HG03521 (cell line): ENCODE data around the gene NKAIN2.
"Not testable (repeated sequence)": the region's sequence is repeated elsewhere in the genome, so short reads cannot be mapped to it uniquely, and the experiment has no call there.

Source experiments
- ATAC-seq: cut with Tn5 transposase; IDR thresholded peaks from one replicate; pipeline ENCODE4 v1.9.1; 2021; ENCODE audit warnings: mild to moderate bottlenecking, moderate library complexity; ENCODE audit not compliant: unreplicated experiment

NKAIN2 gene

DNA sequence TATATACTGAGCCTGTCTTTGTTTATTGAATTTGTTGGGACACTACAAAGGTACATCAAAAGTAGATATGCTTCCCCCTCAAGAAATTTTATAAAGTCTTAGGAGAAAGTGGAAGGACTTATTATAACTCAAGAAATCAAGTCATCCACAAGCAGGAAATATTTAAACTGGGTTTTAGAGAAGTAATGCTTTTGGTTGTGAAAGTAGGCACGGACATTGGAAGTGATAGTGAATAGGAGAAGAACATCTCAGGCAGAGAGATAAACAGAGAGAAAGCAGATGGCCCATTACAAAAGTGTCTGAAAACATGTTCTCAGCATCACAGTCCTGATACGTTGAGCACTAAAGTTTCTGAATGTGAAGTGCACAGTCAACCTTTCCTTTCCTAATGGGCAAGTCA lies 742.9 kb downstream of the NKAIN2 start:
- no peak for ATAC-seq

DNA sequence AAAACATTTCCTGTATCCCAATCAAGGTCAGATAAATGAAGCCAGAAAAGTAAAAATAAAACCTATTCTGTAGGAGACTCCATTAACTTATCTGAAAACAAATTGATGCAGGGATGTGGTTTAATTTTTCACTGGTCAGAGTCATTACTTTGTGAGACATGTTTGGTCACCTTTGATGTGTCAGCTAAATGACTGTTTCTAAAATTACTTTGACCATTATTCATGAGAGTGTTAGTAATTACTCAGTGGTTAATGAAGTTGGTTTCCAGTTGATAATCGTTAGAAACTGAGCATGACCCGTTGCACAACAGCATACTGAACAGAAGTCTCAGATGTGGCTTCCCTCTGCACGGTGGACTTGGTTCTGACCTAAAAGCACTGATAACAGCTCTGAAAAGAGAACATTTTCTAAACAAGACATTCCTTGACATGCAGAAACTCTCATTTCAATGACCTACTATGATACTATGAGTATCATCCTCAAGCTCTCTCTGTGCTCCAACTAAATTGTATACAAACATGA lies 748.1 kb downstream of the NKAIN2 start:
- ATAC-seq, result no peak

DNA sequence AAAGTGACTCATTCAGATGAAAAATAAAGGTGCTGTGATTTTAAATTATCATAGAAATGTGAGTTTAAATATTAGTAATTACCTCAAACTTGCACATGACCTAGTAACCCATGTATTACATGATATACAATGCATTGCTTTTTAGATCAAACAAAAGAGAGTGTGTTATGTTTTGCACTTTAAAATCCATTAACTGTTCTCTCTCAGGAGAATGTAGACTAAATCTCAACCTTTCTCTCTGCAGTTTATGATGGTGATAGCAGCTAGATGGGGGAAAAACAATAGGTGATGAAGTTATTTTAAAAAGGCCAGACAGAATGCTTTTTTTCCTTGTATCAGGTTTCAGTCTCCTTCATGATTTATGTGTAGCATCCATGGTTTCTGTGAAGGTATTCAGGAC lies 754.2 kb downstream of the NKAIN2 start:
- no peak for ATAC-seq

DNA sequence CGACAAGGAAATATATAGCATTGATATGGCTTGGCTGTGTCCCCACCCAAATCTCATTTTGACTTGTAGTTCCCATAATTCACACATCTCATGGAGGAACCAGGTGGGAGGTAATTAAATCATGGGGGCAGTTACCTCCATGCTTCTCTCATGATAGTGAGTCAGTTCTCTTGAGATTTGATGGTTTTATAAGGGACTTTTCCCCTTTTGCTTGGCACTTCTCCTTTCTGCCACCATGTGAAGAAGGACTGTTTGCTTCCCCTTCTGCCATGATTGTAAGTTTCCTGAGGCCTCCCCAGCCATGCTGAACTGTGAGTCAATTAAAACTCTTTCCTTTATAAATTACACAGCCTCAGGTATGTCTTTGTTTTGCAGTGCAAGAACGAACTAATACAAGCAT lies 756.4 kb downstream of the NKAIN2 start:
- not testable (repeated sequence) for ATAC-seq

DNA sequence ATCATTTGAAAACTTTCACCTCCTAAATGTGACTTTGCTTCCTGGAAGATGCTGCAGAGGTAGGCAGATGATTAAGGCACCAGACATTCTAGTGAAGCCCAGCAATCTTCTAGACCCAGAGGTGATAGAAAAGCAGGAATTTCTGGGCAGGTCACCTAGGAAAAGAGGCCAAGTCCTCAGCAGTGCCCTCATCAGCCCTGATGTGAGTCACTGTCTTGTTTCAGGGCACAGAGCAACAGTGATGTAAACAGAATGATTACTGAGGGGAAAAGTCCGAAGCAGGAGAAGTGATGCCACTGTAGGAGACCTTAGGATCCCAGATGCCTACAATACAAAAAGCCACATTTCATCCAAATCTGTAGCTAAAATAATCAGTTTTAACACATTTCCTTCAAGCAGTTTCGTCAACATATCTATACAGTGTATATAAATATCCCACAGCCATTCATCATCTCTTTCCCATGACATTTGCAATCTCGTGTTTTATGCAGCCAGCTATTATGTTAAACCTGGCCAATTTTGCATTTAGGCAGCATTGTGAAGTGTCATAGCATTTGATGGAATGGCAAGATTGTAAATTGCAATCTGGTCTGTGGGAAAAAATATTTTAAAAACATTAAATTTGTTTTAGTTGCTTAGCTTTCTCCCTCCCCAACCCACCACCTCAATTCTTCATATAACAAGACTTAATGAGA lies 757.4 kb downstream of the NKAIN2 start:
- ATAC-seq, result no peak

DNA sequence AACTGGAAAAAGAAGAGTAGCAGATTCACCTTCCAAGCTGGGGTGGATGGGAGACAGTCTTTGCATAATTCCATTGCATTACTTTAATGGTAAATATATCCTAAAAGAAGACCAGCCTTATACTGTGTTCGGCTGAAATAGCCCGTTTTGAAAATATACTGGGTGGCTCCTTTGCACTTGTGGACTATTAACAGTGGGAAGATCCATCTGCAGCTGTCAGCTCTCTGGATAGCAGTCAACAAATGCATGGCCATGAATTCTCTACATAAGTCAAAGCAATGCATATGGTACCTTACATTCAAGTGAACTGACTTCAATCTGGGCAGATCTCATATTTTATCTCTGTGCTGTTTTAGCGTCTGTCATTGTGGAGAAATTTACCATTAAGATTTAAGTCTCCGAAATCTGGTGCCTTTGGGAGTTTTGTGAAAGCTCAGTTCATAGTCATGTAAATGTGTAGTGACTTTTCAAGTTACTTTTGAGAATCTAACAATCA lies 758.0 kb downstream of the NKAIN2 start:
- ATAC-seq, result no peak

DNA sequence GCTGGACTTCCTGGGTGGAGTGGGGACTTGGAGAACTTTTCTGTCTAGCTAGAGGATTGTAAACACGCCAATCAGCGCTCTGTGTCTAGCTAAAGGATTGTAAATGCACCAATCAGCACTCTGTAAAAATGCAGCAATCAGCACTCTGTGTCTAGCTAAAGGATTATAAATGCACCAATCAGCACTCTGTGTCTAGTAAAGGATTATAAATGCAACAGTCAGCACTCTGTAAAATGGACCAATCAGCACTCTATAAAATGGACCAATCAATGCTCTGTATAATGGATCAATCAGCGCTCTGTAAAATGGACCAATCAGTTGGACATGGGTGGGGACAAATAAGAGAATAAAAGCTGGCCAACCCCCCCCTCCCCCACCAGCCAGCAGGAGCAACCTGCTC lies 760.5 kb downstream of the NKAIN2 start:
- not testable (repeated sequence) for ATAC-seq

DNA sequence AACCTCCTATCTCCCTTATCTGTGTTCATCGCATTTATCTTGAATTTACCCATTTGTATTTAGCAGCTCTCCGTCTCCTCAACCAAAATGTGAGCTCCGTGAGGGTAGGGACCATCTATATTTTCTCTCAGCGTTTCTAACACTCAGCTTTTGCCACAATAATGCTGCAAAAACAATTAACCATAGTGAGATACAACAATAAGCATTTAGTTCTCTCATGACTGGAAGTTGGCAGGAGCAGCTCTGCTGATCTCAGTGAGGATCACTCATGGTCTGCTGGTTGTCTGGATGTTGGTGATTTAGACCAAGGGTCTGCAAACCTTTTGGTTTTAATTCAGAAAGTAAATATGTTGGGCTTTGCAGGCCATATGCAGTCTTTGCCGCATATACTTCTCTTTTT lies 763.7 kb downstream of the NKAIN2 start:
- ATAC-seq, result no peak

DNA sequence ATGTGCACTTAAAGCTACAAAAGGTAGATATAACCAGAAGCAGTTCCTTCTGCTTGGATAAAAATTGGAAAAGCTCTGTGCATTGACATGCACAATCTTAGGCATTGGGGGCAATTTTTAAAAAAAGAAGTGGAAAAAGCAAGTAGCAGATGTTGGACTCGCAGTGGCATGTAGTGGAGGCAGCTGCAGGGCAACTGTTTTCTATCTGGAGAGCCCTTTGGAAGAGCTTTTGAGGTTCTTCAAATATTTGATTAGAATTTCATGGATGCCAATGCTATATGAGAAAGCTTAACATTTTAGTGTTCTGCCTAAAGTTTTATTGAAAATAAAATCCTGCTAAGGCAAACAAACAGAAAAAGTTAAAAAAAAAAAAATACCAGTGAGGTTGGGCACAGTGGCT lies 770.3 kb downstream of the NKAIN2 start:
- no peak for ATAC-seq

DNA sequence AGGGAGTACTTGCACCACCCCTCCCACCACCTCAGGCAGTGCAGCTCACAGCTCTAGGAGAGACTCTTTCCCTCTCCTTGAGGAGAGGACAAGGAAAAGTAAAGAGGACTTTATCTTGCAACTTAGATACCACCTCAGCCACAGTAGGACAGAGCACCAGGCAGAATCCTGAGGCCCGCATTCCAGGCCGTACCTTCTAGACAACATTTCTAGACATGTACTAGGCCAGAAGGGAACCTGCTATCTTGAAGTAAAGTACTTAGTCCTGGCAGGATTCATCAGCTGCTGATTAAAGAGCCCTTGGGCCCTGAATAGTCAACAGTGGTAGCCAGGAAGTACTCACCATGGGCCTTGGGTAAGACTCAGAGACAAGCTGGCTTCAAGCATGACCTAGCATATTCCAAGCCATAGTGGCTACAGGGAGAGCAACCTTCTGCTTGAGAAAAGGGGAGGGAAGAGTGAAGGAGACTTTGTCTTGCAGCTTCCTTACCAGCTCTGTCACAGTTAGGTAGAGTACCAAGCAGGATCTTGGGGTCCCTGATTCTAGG lies 774.1 kb downstream of the NKAIN2 start:
- ATAC-seq, result no peak

DNA sequence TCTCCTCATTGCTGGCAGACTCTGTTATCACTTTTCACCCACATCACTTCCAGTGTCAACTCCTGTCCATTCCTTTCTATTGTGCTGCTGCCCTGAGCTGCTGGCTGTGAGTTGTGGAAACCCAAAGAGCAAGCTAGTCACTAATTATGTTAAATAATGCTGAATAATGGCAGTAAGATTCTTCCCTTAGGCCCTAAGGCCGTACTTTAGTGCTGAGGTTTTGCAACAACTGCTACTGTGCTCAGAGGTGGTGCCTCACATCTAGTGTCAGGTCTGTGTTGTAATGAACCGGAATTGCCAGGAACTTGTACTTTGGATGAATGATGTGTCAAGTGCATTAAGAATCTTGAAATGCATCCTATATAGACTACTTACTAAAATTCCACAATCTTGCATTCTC lies 786.3 kb downstream of the NKAIN2 start:
- no peak for ATAC-seq

DNA sequence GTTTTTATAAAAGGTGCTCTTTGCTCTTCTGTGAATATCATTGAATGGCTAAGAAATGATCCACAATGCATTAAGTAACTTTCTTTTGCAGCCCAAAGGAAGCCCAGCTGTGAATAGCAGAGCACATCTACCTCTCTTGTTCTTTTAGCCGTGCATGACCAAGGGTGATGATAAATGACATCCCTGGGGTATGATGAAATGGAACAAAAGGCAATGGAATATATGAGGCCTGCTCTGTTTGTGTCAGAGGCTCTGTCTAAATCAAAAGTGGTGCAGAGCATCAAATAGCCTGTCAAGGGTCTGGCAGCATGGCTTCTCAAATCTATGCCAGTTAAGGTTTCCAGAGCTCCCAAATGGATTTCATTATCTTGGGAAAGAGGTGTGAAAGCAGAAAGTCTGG lies 796.0 kb downstream of the NKAIN2 start:
- no peak for ATAC-seq

DNA sequence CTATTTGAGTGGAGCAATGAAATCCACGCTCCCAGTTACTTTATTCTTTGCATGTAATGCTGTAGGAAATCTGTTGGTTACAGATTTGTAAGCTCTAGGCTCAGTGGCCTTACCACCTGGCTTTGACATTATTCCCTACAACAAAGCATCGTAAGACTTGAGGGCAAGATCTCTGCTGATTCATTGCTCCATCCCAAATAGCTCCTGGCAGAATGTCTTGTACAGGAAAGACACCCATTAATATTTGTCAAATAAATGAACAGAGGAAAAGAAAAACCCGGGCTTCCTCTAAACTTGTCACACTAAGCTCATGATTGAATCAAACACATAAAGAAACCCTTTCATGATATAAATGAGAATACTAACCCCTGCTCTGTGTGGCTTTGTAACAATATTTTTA lies 801.1 kb downstream of the NKAIN2 start:
- ATAC-seq, result no peak

DNA sequence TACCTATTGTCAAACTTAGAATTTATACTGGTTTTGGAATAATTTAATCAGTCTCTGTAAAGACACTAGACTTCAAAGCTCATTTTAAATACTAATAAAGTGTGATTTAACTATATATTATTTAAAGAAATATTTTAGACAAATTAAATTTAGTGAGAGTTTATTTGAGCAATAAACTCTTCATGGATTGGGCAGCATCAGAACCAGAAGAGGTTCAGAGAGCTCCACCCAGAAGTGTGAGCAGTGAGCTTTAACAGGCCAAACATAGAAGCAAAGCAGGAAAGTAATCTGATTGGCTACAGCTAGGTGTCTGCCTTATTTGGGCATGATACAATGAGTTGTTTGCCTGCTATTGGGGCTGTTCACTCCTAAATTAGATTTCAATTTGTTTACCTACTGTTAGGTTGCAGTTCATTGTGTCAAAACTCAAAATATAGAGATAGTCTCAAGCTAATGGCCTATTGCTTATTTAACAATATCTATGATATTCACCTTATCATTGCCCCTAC lies 803.5 kb downstream of the NKAIN2 start:
- no peak for ATAC-seq

DNA sequence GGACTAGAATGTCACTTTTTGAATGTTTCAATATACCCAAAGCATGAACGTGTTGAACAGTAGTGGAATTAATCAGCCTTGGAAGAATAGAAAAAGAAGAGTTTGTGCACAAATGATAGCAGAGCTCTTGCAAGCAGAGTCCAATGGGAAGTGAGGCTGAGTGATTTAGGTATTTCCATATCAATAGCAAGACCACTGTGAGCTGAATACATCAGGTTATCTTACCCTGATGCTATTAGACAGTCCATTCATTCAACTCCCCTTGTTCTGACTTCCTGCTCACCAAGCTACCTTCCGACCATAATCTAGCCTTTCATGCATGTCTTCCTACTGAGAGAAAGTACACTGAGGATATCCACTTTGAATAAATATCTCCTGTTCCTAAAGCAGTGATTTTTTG lies 809.4 kb downstream of the NKAIN2 start:
- ATAC-seq, result no peak

DNA sequence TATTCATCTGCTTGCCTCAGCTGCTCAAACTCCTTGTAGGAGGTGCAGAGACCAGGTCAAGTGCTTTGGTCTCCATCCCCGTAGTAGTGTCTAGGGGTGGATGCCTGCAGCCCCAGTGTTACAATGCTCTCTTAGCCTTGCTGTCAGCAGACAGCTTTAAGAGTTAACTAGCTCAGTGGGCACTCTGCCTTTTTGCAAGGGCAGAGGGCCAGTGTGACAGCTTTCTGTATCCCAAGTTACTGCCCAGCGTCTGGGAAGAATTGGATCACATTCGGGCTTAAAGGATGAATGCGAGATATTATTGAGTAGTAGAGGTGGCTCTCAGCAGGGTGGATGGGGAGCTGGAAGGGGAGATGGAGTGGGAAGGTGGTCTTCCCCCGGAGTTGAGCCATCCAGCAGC lies 818.7 kb downstream of the NKAIN2 start:
- no peak for ATAC-seq

DNA sequence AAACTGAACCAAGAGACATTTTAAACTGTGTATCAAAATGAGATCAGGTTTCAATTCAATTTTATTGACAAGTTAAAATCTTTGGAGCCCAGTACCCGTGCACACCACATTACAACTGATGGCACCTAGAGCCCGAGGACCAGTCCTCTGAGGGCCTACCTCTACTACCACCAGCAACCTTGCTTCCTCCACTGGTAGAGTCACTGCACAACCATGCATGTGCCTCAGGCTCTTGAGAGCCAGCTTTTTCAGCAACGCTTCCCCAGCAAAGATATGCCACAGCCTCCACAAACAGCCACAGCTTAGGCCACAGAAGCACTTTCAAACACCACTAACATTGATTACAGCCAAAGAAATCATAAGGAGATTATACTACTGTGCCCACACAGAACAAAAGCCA lies 830.0 kb downstream of the NKAIN2 start:
- no peak for ATAC-seq

DNA sequence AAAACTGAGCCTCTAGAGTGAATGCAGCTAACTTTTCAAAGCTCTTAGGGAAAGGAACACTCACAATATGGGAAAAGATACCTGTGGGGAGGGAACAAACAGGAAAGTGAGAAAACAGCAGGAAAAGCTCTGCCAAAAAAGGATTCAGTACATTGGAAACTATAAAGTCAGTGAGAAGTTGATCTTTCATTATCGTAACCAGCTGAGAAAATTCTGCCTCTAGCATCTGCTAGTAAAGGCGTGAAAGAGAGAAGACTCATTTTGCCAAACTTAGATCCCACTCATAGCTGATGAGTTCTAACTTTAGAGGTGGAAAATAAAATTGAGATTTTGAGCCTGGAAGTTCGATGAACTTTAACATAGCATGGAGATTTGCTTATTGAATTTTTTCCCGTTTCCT lies 836.8 kb downstream of the NKAIN2 start:
- ATAC-seq, result no peak

DNA sequence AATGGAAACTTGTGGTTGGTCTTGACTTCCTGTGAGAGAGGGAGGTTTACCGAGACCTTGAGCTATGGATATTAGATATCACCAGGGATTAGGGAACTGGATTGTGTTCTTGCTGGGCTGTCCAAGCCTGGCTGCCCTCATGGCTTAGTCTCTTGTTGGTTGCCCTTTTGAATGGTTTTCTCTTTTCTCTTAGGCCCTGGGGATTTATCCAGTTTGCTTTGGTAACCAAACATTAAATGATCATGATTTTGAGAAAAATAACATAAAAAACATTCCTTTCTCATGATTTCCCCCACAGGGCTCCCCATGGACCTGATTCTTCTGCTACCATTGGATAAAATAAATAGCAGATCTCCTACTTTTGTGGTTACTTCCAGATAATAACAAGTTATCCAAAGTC lies 852.2 kb downstream of the NKAIN2 start:
- no peak for ATAC-seq

DNA sequence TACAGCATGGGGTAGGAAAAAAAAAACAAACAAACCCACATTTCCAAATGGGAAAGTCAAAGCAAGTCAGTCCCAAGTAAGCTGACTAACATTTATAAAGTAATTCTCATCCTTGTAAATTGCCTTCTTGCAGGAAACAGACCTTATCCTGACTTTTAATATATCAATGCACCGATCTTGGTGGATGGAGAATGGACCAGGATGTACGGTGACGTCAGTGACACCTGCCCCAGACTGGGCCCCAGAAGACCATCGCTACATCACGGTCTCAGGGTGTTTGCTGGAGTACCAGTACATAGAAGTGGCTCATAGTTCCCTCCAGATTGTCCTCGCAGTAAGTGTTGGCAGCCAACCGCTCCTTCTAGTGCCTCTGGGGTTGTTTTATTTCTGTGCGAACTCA lies 854.4 kb downstream of the NKAIN2 start:
- ATAC-seq, result no peak

DNA sequence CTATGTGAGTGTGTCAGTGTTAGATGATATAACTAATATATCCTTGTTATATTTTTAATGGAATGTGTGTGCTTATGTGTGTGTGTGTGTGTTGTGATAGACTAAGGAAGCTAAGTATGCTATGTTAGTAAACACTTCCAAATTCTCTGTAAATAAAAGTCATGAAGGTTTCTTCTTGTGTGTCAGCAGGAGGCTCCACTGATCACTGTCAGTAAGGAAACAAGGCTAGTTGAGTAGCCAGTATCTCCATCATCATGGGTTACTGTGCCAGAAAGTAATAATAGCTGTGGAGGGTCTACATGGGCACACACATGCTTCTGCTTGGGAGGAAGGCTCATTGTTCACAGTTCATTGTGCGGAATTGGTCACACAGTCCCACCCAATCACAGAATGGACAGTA lies 855.8 kb downstream of the NKAIN2 start:
- ATAC-seq, result no peak

DNA sequence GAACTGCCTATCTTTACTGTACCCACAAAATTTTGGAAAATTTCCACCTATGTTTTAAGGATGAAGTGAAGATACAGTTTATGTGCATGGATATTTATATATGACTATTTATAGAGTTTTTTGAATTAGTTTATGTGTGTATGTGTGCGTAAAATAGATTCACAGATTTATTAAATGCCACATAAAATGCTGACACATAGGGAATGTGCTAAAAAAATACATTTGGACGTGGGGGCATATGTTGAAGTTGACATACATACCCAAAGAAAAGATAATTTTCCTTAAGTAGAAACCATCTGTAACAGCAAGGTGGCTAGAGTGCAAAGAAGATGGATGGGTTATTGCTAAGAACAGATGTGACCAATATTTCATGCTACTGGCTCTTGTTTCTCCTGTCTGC lies 856.5 kb downstream of the NKAIN2 start:
- no peak for ATAC-seq
